A549 (cell line): ENCODE measurements around the gene ACYP1.

Experiments
- EP300 ChIP-seq, 2 experiments: fragments of >200 bp; sonication (Bioruptor Twin); formaldehyde crosslinking; IDR thresholded peaks; 2 replicates in 1 of 2; 3 replicates in 1 of 2; pipeline ENCODE4 v1.6.1; 2016 to 2017
- HDAC2 ChIP-seq: fragments of 200-600 bp; sonication (generic); IDR thresholded peaks from 2 replicates; pipeline ENCODE4 v1.6.1; 2016
- JUN ChIP-seq, 2 experiments: fragments of >200 bp; sonication (Bioruptor Twin); formaldehyde crosslinking; IDR thresholded peaks; 2 replicates in 1 of 2; 3 replicates in 1 of 2; pipeline ENCODE4 v1.6.1; 2016 to 2017
- POLR2A ChIP-seq: IDR thresholded peaks from 2 replicates; pipeline ENCODE4 v1.6.1; 2012; ENCODE audit warnings: mild to moderate bottlenecking, low read length
- POLR2AphosphoS2 ChIP-seq: conservative IDR thresholded peaks from 2 replicates; pipeline ENCODE4 v1.6.1; 2012; ENCODE audit warnings: low read length, improper control_type of control experiment, inconsistent platforms
- ZFP36 ChIP-seq: fragments of 450-650 bp; IDR thresholded peaks from 2 replicates; pipeline ENCODE4 v1.6.1; 2014; ENCODE audit warnings: borderline replicate concordance; ENCODE audit not compliant: partially characterized antibody
- TF ChIP-seq, protein P1 (sequence below): fragments of >200 bp; sonication (Bioruptor Twin); formaldehyde crosslinking; IDR thresholded peaks from 3 replicates; pipeline ENCODE4 v1.5.1; 2016
- TF ChIP-seq, protein P2 (sequence below): fragments of >200 bp; sonication (Bioruptor Twin); formaldehyde crosslinking; IDR thresholded peaks from 3 replicates; pipeline ENCODE4 v1.6.1; 2016

DNA sequence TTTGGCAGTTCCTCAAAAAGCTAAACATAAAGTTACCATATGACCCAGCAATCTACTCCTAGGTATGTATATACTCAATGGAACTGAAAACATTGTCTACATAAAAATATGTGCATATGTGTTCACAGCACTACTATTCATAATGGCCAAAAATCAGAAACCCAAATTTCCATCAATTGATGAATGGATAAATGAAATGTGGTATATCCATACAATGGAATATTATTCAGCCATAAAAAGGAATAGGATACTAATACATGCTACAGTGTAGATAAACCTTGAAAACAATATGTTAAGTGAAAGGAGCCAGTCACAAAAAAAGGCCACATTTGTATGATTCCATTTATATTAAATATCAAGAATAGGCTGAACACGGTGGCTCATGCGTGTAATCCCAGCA, 3.4 kb downstream of the ACYP1 start:
- TF ChIP-seq EP300 (IDR thresholded peaks at IDR 0.05) = no peak
- TF ChIP-seq, protein P1, sequence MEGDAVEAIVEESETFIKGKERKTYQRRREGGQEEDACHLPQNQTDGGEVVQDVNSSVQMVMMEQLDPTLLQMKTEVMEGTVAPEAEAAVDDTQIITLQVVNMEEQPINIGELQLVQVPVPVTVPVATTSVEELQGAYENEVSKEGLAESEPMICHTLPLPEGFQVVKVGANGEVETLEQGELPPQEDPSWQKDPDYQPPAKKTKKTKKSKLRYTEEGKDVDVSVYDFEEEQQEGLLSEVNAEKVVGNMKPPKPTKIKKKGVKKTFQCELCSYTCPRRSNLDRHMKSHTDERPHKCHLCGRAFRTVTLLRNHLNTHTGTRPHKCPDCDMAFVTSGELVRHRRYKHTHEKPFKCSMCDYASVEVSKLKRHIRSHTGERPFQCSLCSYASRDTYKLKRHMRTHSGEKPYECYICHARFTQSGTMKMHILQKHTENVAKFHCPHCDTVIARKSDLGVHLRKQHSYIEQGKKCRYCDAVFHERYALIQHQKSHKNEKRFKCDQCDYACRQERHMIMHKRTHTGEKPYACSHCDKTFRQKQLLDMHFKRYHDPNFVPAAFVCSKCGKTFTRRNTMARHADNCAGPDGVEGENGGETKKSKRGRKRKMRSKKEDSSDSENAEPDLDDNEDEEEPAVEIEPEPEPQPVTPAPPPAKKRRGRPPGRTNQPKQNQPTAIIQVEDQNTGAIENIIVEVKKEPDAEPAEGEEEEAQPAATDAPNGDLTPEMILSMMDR = no peak
- TF ChIP-seq POLR2A = no peak
- TF ChIP-seq ZFP36 = no peak
- TF ChIP-seq, protein P2, sequence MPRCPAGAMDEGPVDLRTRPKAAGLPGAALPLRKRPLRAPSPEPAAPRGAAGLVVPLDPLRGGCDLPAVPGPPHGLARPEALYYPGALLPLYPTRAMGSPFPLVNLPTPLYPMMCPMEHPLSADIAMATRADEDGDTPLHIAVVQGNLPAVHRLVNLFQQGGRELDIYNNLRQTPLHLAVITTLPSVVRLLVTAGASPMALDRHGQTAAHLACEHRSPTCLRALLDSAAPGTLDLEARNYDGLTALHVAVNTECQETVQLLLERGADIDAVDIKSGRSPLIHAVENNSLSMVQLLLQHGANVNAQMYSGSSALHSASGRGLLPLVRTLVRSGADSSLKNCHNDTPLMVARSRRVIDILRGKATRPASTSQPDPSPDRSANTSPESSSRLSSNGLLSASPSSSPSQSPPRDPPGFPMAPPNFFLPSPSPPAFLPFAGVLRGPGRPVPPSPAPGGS = no peak
- no peak for TF ChIP-seq JUN (IDR thresholded peaks at IDR 0.05)
- no peak; the same call in 1 of the 2 replicates for TF ChIP-seq HDAC2
- TF ChIP-seq POLR2AphosphoS2 = no peak
